Stomach smooth muscle (tissue), 2 donors: ENCODE data around the gene ICA1.

Experiments
- H3K27ac ChIP-seq: one replicate; pipeline ENCODE4 v1.7.0; 2013; ENCODE audit warnings: mild to moderate bottlenecking, low read length, inconsistent platforms
- H3K27me3 ChIP-seq, 2 donors: one replicate each; pipeline ENCODE4 v1.7.0; 2013; ENCODE audit warnings: low read length in 2 of 2; ENCODE audit not compliant: insufficient read depth in 2 of 2, control insufficient read depth in 1 of 2
- H3K36me3 ChIP-seq, 2 donors: one replicate each; pipeline ENCODE4 v1.7.0; 2013; ENCODE audit warnings: low read length in 2 of 2; ENCODE audit not compliant: control insufficient read depth in 2 of 2, insufficient read depth in 2 of 2
- H3K4me1 ChIP-seq: one replicate; pipeline ENCODE4 v1.7.0; 2013; ENCODE audit warnings: low read length; ENCODE audit not compliant: control insufficient read depth, insufficient read depth
- H3K4me3 ChIP-seq, 2 donors: one replicate each; pipeline ENCODE4 v1.7.0; 2013; ENCODE audit warnings: low read length in 2 of 2
- H3K9ac ChIP-seq, 2 donors: one replicate each; pipeline ENCODE4 v1.7.0; 2013; ENCODE audit warnings: low read length in 2 of 2, mild to moderate bottlenecking in 1 of 2
- H3K9me3 ChIP-seq, 2 donors: one replicate each; pipeline ENCODE4 v1.7.0; 2013; ENCODE audit warnings: low read length in 2 of 2; ENCODE audit not compliant: control insufficient read depth in 2 of 2
- donor health status: healthy.
- donor health status: Pancreatic carcinoma.

ICA1 gene

DNA sequence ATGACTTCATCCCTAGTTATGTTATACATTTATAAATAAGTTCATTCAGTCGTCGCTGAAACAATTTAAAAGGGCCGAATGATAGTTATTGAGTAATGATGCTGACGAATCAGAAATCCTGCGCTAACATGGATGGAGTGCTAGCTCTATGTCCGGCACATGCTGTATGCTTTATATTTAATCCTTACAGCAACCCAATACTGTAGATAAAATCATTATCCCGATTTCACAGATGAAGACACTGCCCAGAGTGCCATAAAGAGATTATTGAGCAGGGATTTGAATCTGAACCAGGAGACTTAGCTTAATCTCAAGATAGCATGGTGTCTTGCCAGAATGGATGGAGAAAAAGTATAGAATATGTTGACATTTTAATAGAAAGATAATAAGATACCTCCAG lies 1.1 kb upstream of the ICA1 start:
- H3K9me3 ChIP-seq: no peaks in the 10 kb centered on the region
- H3K4me1 ChIP-seq: peaks cover 6% of the 10 kb centered on the region
- peaks cover 12 to 15% of the 10 kb centered on the region in 2 donors for H3K27me3 ChIP-seq
- no peak overlapping the region for H3K9ac ChIP-seq
- H3K27ac ChIP-seq: no peak overlapping the region
- H3K4me3 ChIP-seq: no peak overlapping the region
- no peaks in the 10 kb centered on the region for H3K36me3 ChIP-seq

DNA sequence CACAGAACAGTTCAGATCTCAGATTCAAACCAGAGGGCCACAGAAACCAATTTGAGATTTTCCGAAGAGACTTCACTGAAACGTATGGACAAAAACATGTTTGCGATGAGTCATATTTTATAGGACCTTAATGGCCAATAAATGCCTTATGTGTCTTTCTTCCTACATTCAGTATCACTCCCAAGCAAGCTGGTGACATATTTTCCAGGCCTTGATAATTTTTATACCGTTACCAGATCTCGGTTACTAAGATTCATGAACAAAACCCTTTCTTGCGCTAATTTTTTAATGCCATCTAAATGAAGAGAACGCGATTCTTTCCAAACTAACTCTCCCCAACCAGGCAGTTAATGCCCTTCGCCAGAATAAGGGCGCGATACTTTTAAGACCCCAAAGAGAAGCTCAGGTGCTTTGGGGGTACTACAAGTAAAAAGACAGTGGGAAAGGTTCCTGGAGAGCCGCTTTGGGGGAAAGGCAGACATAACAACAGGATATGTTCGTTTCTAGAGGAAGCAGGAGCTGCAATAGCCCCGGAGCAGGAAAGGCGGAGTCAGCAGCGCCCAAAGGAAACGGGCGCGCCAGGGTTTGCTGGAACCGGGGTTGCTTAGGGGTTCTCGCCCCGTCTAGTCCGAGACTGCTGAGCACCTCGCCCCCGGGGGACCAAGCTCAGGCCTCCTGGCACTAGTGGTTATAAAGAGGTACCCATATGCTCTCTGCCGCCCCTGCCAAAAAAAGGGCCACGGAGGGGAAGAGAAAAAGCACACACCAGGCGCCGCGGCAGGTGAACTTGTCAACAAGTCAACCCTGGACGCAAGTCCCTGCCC lies 884 bp downstream of the ICA1 start:
- H3K36me3 ChIP-seq: no peaks in the 10 kb centered on the region
- H3K4me1 ChIP-seq: peaks cover 6% of the 10 kb centered on the region
- peaks cover 12 to 17% of the 10 kb centered on the region in 2 donors for H3K27me3 ChIP-seq
- H3K4me3 ChIP-seq: peak overlapping the region; percentile 65 to 71
- H3K9ac ChIP-seq: peak overlapping the region in 1 of 2 donors; percentile 59
- H3K27ac ChIP-seq: no peak overlapping the region
- H3K9me3 ChIP-seq: no peaks in the 10 kb centered on the region

DNA sequence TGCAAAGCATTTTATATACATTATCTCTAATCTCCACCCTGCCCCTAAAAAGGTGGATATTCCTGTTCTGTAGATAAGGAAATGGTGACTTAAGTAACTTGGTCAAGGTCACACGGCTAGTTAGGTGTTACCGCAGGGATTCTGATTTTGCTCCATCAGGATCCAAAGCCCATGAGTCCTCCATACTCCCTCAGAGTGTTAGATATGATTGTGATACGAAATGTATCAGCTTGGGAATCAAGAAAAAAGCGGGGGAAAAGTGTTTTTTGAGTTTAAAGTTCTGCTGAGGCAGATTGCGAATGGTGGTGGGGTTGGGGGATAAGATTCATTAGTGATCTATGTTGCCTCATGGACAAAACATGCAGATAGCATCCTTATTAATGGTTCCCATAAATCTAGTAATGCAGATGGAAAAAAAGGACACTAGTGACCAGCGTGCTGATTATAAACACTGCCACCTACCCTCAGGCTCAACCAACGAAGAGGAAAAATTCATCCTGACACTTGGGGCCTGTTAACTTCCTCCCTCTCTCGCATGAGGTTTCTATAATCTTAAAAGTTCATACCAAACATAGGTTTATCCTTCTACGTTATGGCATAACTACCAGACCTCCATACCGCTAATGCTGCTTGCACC lies 2.3 kb downstream of the ICA1 start:
- Histone ChIP-seq H3K4me3 (no peak overlapping the region), H3K27ac (no peak overlapping the region), H3K4me1 (peaks cover 6% of the 10 kb centered on the region), H3K36me3 (no peaks in the 10 kb centered on the region), H3K9ac (no peak overlapping the region), H3K9me3 (no peaks in the 10 kb centered on the region), H3K27me3 (peaks cover 12 to 17% of the 10 kb centered on the region in 2 donors)

DNA sequence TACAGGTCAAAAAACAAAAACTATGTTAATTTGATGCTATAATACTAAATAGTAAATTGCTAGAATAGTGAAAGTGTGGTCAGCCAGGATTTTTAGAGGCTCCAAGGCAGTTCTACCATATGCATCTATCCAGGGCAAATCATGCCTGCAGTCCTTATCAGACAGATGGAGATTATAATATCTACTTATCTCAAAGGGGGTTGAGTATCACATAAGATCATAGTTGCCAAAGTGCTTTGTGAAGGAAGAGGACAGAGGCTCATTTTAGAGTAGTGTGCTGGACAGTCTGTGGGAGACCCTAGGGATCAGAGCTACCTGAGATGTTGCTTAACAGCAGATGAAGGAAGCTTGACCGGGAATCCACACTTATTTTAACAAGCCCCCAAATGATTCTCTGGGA lies 3.2 kb downstream of the ICA1 start:
- Histone ChIP-seq H3K9ac (no peak overlapping the region), H3K4me3 (no peak overlapping the region), H3K27me3 (peaks cover 12 to 19% of the 10 kb centered on the region in 2 donors), H3K36me3 (no peaks in the 10 kb centered on the region), H3K9me3 (no peaks in the 10 kb centered on the region), H3K4me1 (peaks cover 6% of the 10 kb centered on the region), H3K27ac (no peak overlapping the region)

DNA sequence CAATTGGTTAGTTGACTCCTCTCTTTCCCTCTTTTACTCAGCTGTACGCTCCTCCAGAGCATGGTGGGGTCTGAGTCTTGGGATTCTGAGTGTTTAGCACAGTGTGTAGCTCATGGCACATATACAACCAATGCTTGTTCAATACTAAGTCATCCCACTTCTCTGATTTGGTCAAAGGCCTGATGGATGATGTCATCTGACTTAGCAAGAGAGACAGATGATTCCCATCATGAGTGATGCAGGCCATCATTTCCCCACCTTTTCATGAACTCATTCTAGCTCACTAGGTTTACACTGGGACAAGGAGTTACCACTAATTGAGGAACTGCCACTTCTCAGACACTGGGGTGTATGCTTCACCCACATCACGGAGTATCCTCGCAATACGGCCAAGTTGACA lies 3.8 kb downstream of the ICA1 start:
- Histone ChIP-seq H3K4me3 (no peak overlapping the region), H3K4me1 (peaks cover 6% of the 10 kb centered on the region), H3K27me3 (peaks cover 12 to 19% of the 10 kb centered on the region in 2 donors), H3K27ac (no peak overlapping the region), H3K9ac (no peak overlapping the region), H3K36me3 (no peaks in the 10 kb centered on the region), H3K9me3 (no peaks in the 10 kb centered on the region)

DNA sequence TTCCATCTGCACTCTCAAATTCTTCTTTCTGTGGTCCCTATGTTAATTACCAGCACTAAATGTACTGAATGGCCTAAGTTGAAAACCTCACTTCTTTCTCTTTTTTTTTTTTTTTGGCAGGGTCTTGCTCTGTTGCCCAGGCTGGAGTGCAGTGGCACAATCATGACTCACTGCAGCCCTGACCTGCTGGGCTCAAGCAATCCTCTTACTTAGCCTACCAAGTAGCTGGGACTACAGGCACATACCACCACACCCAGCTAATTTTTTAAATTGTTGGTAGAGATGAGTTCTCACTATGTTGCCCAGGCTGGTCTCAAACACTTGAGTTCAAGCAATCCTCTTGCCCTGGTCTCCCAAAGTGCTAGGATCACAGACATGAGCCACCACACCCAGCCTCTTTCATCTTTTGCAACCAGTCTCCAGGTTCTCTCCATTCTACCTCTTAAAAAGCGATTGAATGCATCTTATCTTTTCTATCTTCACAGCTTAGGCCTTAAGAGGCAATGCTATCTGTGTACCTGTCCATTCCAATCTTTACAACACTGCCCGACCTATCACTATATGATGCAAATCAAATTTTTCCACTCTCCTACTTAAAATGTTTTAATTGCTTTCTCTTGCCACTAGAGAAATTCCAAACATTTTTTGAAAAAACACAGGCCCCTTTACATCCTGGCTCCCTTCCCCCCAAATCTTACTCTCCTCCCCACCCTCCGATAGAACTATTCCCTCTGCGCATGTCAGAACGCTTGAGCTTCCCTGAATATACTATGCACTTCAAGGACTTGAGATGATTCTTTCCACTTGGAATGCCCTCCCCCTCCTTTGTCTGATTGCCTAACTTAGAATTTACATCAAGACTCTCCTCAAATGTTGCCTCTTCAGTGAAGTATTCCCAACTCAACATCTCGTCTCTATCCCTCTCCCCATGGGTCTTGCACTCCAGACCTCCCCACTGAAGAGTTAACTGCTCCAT lies 6.0 kb downstream of the ICA1 start:
- H3K36me3 ChIP-seq: no peaks in the 10 kb centered on the region
- peaks cover 7 to 11% of the 10 kb centered on the region in 2 donors for H3K27me3 ChIP-seq

DNA sequence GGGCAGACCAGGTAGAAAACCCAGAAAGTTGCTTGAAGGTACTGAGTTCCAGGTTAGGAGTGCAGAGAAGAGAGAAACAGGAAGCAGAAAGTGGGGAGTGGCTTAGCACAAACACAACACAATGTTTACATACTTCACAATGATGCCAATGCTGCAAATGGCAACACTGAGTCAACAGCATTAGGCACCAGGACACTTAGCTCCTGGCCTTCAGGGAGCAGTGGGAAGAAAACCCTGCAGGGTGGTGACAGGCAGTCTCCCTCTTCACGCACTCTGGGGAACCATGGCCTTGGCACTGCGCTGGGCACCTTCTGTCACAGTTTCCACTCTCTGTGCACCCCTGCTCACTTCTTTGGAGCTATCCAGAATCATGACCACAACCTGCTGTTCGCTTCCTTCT lies 7.3 kb downstream of the ICA1 start:
- Histone ChIP-seq H3K9ac (no peak overlapping the region), H3K4me1 (no peaks in the 10 kb centered on the region), H3K4me3 (no peak overlapping the region), H3K27me3 (peaks cover 3 to 11% of the 10 kb centered on the region in 2 donors), H3K9me3 (no peaks in the 10 kb centered on the region), H3K36me3 (no peaks in the 10 kb centered on the region), H3K27ac (no peak overlapping the region)

More for the DNA sequence above, 6.0 kb downstream of the ICA1 start:
- H3K4me3 ChIP-seq: no peak overlapping the region
- peaks cover under 1% of the 10 kb centered on the region for H3K4me1 ChIP-seq
- no peak overlapping the region for H3K27ac ChIP-seq
- H3K9me3 ChIP-seq: no peaks in the 10 kb centered on the region
- H3K9ac ChIP-seq: no peak overlapping the region

DNA sequence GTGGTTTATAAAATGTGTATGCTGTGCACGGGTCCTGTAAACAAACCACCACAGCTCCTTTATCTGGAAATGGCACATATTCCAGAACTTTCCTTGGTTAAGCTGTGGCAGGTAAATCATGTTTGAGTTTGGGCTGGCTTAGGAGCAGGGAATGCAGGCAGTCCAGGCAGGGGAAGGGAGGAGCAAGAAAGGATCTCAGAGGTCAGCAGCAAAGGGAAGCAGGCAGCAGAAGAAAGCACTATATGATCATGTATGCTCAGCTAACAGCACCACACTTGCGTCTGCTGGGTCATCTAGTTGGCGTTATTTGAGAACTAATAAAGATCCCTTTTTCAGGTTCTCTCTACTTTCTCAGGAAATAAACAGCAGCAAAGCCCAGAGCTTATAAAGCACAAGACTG lies 7.8 kb downstream of the ICA1 start:
- Histone ChIP-seq H3K9ac (no peak overlapping the region), H3K9me3 (no peaks in the 10 kb centered on the region), H3K27ac (no peak overlapping the region), H3K4me1 (no peaks in the 10 kb centered on the region), H3K4me3 (no peak overlapping the region), H3K27me3 (peaks cover 3 to 10% of the 10 kb centered on the region in 2 donors), H3K36me3 (no peaks in the 10 kb centered on the region)

DNA sequence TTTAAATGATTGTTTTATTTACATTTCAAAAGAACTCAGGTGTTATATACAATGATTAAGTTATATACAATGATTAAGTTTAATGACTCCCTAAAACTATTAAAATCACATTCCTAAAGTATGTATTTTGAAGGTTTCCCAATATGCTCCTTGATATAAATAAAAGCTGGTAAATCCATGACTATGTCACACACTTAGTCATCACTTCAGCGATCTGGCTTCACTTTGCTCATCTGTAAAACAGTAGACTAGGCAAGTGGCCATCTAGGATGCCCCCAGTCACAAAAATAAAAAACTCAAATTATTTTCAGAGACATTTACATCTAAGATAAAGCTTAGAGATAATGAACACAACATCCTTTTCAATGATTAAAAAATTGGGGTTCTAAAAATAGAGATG lies 10.8 kb downstream of the ICA1 start:
- no peak overlapping the region for H3K4me3 ChIP-seq
- H3K9ac ChIP-seq: no peak overlapping the region
- no peak overlapping the region for H3K27ac ChIP-seq
- H3K27me3 ChIP-seq: peaks cover 0 to 2% of the 10 kb centered on the region in 2 donors
- no peaks in the 10 kb centered on the region for H3K36me3 ChIP-seq
- no peaks in the 10 kb centered on the region for H3K4me1 ChIP-seq
- H3K9me3 ChIP-seq: no peaks in the 10 kb centered on the region

DNA sequence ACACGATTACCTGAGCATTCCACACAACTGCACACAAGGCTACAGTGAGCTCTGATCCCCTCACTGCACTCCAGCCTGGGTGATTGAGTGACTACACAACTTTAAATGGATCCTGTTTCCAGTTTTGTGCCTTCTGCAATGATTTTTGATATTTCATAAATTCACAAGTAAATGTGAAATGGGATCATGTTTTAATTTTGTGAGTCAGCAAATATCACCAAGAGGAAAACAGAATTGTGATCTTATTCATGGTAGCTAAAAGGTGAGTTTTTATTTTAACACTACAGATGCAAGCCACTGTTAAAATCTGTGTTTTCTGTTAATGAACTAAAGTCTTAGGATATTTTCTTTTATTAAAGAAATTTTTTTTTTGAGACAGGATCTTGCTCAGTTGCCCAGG lies 11.4 kb downstream of the ICA1 start:
- no peak overlapping the region for H3K9ac ChIP-seq
- H3K4me1 ChIP-seq: no peaks in the 10 kb centered on the region
- no peak overlapping the region for H3K4me3 ChIP-seq
- H3K27me3 ChIP-seq: peaks cover 0 to 2% of the 10 kb centered on the region in 2 donors
- no peaks in the 10 kb centered on the region for H3K36me3 ChIP-seq
- H3K27ac ChIP-seq: no peak overlapping the region
- no peaks in the 10 kb centered on the region for H3K9me3 ChIP-seq
